ENCODE measurements around the gene STARD6. TPM values are rescaled to one million over a fixed set of nuclear protein-coding genes. Genes with fewer than 3 reads are reported as not detected.

The STARD6 gene
- total RNA-seq, 1 experiment from 2014 or later = not detected

GRCh38 chr18:54386043-54386442, 28.4 kb upstream of the STARD6 start:
- Histone ChIP-seq H3K36me3 (ENCODE audit: control insufficient read depth, insufficient read depth, low read length) (no peaks in the 10 kb centered on the region), H3K4me1 (peaks cover 8% of the 10 kb centered on the region), H3K4me3 (ENCODE audit: low read depth, low read length) (no peak overlapping the region), H3K9me3 (no peaks in the 10 kb centered on the region; the same call in 1 of the 2 replicates), H3K27me3 (replicated peaks; ENCODE audit: control insufficient read depth, insufficient read depth, low read length) (no peaks in the 10 kb centered on the region)
- ChIA-PET POLR2A (no interaction called here), CTCF (no interaction called here)
- H3K4me1 Mint-ChIP-seq (ENCODE audit: low read depth, unreplicated experiment) = peaks cover 9% of the 10 kb centered on the region
- no peaks in the 10 kb centered on the region for H3K9me3 Mint-ChIP-seq (ENCODE audit: unreplicated experiment)
- H3K27ac Mint-ChIP-seq (ENCODE audit: unreplicated experiment) = no peak overlapping the region
- no TSS peak for BruUV-seq (replicated peaks)
- DNase-seq = no peak
- intact Hi-C loops (cut with micrococcal nuclease; ENCODE audit: unreplicated experiment) = no loop called here
- no peak for TF ChIP-seq CTCF (IDR thresholded peaks at IDR 0.05; ENCODE audit: insufficient read depth in 1 of 2, low read depth in 1 of 2, low read length in 1 of 2, severe bottlenecking in 1 of 2, unreplicated experiment in 1 of 2)
- peaks cover 6% of the 10 kb centered on the region for H3K36me3 Mint-ChIP-seq (ENCODE audit: insufficient read depth, unreplicated experiment)
- H3K4me3 Mint-ChIP-seq (ENCODE audit: unreplicated experiment) = no peak overlapping the region
- no peaks in the 10 kb centered on the region for H3K27me3 Mint-ChIP-seq (ENCODE audit: insufficient read depth, unreplicated experiment)

- no peak overlapping the region for H3K4me3 Mint-ChIP-seq (ENCODE audit: unreplicated experiment)
- DNase-seq = no peak
- no peaks in the 10 kb centered on the region for H3K9me3 Mint-ChIP-seq (ENCODE audit: unreplicated experiment)
- no TSS peak for BruUV-seq (replicated peaks)
- no peak overlapping the region for H3K4me3 ChIP-seq (ENCODE audit: low read depth, low read length)
- CTCF ChIA-PET = no interaction called here
- no peak overlapping the region for H3K27ac Mint-ChIP-seq (ENCODE audit: unreplicated experiment)
- POLR2A ChIA-PET = no interaction called here
- intact Hi-C loops (cut with micrococcal nuclease; ENCODE audit: unreplicated experiment) = no loop called here
- H3K4me1 ChIP-seq = no peaks in the 10 kb centered on the region
- H3K4me1 Mint-ChIP-seq (ENCODE audit: low read depth, unreplicated experiment) = no peaks in the 10 kb centered on the region
- H3K27me3 ChIP-seq (replicated peaks; ENCODE audit: control insufficient read depth, insufficient read depth, low read length) = no peaks in the 10 kb centered on the region
- no peaks in the 10 kb centered on the region for H3K27me3 Mint-ChIP-seq (ENCODE audit: insufficient read depth, unreplicated experiment)
- H3K36me3 ChIP-seq (ENCODE audit: control insufficient read depth, insufficient read depth, low read length) = no peaks in the 10 kb centered on the region
- no peak for TF ChIP-seq CTCF (IDR thresholded peaks at IDR 0.05; ENCODE audit: insufficient read depth in 1 of 2, low read depth in 1 of 2, low read length in 1 of 2, severe bottlenecking in 1 of 2, unreplicated experiment in 1 of 2)
- H3K9me3 ChIP-seq = no peaks in the 10 kb centered on the region; the same call in 1 of the 2 replicates
- no peaks in the 10 kb centered on the region for H3K36me3 Mint-ChIP-seq (ENCODE audit: insufficient read depth, unreplicated experiment)
These were observed 25.1 kb upstream of the STARD6 start for GRCh38 chr18:54382733-54383252.

- no peaks in the 10 kb centered on the region for H3K36me3 ChIP-seq (ENCODE audit: control insufficient read depth, insufficient read depth, low read length)
- Mint-ChIP-seq H3K27me3 (ENCODE audit: insufficient read depth, unreplicated experiment) (no peaks in the 10 kb centered on the region), H3K9me3 (ENCODE audit: unreplicated experiment) (no peaks in the 10 kb centered on the region), H3K36me3 (ENCODE audit: insufficient read depth, unreplicated experiment) (no peaks in the 10 kb centered on the region), H3K4me3 (ENCODE audit: unreplicated experiment) (no peak overlapping the region), H3K27ac (ENCODE audit: unreplicated experiment) (no peak overlapping the region), H3K4me1 (ENCODE audit: low read depth, unreplicated experiment) (no peaks in the 10 kb centered on the region)
- H3K4me1 ChIP-seq = no peaks in the 10 kb centered on the region
- no peaks in the 10 kb centered on the region for H3K27me3 ChIP-seq (replicated peaks; ENCODE audit: control insufficient read depth, insufficient read depth, low read length)
- BruUV-seq (replicated peaks) = no TSS peak
- ChIA-PET POLR2A (no interaction called here), CTCF (no interaction called here)
- no peak overlapping the region for H3K4me3 ChIP-seq (ENCODE audit: low read depth, low read length)
- H3K9me3 ChIP-seq = no peaks in the 10 kb centered on the region
- DNase-seq = no peak
- no peak for TF ChIP-seq CTCF (IDR thresholded peaks at IDR 0.05; ENCODE audit: insufficient read depth in 1 of 2, low read depth in 1 of 2, low read length in 1 of 2, severe bottlenecking in 1 of 2, unreplicated experiment in 1 of 2)
- intact Hi-C loops (cut with micrococcal nuclease; ENCODE audit: unreplicated experiment) = no loop called here
These were observed 24.4 kb upstream of the STARD6 start for GRCh38 chr18:54382076-54382475.
